Measurements from ENCODE around the gene NRAP. TPM values are rescaled to one million over a fixed set of nuclear protein-coding genes. Genes with fewer than 3 reads are reported as not detected.

NRAP gene
- total RNA-seq, 1 donor from 2014 or later = not detected

GRCh38 chr10:113643183-113643582 is 20.7 kb downstream of the NRAP start:
- H3K4me1 Mint-ChIP-seq (ENCODE audit: unreplicated experiment) = peaks cover 5% of the 10 kb centered on the region
- H3K27ac Mint-ChIP-seq (ENCODE audit: unreplicated experiment) = no peak overlapping the region
- TF ChIP-seq CTCF (IDR thresholded peaks at IDR 0.05; ENCODE audit: unreplicated experiment) = no peak
- peaks cover 3% of the 10 kb centered on the region for H3K27me3 Mint-ChIP-seq (ENCODE audit: unreplicated experiment)
- DNase-seq (ENCODE audit: low spot score) = no peak
- no peak overlapping the region for H3K4me3 Mint-ChIP-seq (ENCODE audit: unreplicated experiment)
- H3K9me3 Mint-ChIP-seq (ENCODE audit: unreplicated experiment) = no peaks in the 10 kb centered on the region
- H3K36me3 Mint-ChIP-seq (ENCODE audit: low read depth, unreplicated experiment) = no peaks in the 10 kb centered on the region

GRCh38 chr10:113641702-113642101 is 22.1 kb downstream of the NRAP start:
- Mint-ChIP-seq H3K27me3 (ENCODE audit: unreplicated experiment) (no peaks in the 10 kb centered on the region), H3K9me3 (ENCODE audit: unreplicated experiment) (no peaks in the 10 kb centered on the region), H3K4me3 (ENCODE audit: unreplicated experiment) (no peak overlapping the region), H3K36me3 (ENCODE audit: low read depth, unreplicated experiment) (no peaks in the 10 kb centered on the region), H3K4me1 (ENCODE audit: unreplicated experiment) (peaks cover 5% of the 10 kb centered on the region), H3K27ac (ENCODE audit: unreplicated experiment) (no peak overlapping the region)
- no peak for DNase-seq (ENCODE audit: low spot score)
- no peak for TF ChIP-seq CTCF (IDR thresholded peaks at IDR 0.05; ENCODE audit: unreplicated experiment)

- H3K36me3 Mint-ChIP-seq (ENCODE audit: low read depth, unreplicated experiment) = no peaks in the 10 kb centered on the region
- H3K9me3 Mint-ChIP-seq (ENCODE audit: unreplicated experiment) = no peaks in the 10 kb centered on the region
- DNase-seq (ENCODE audit: low spot score) = no peak
- TF ChIP-seq CTCF (IDR thresholded peaks at IDR 0.05; ENCODE audit: unreplicated experiment) = no peak
- peaks cover 5% of the 10 kb centered on the region for H3K4me1 Mint-ChIP-seq (ENCODE audit: unreplicated experiment)
- no peaks in the 10 kb centered on the region for H3K27me3 Mint-ChIP-seq (ENCODE audit: unreplicated experiment)
- H3K4me3 Mint-ChIP-seq (ENCODE audit: unreplicated experiment) = no peak overlapping the region
- no peak overlapping the region for H3K27ac Mint-ChIP-seq (ENCODE audit: unreplicated experiment)
Observed at GRCh38 chr10:113639966-113640365, 23.9 kb downstream of the NRAP start.

GRCh38 chr10:113631684-113632367 is 32.0 kb downstream of the NRAP start:
- Mint-ChIP-seq H3K27ac (ENCODE audit: unreplicated experiment) (no peak overlapping the region), H3K4me3 (ENCODE audit: unreplicated experiment) (no peak overlapping the region), H3K27me3 (ENCODE audit: unreplicated experiment) (peaks cover 3% of the 10 kb centered on the region), H3K4me1 (ENCODE audit: unreplicated experiment) (peaks cover 3% of the 10 kb centered on the region), H3K36me3 (ENCODE audit: low read depth, unreplicated experiment) (no peaks in the 10 kb centered on the region), H3K9me3 (ENCODE audit: unreplicated experiment) (no peaks in the 10 kb centered on the region)
- no peak for TF ChIP-seq CTCF (IDR thresholded peaks at IDR 0.05; ENCODE audit: unreplicated experiment)
- DNase-seq (ENCODE audit: low spot score) = no peak

- peaks cover 3% of the 10 kb centered on the region for H3K27me3 Mint-ChIP-seq (ENCODE audit: unreplicated experiment)
- no peak for DNase-seq (ENCODE audit: low spot score)
- H3K4me1 Mint-ChIP-seq (ENCODE audit: unreplicated experiment) = peaks cover 3% of the 10 kb centered on the region
- H3K36me3 Mint-ChIP-seq (ENCODE audit: low read depth, unreplicated experiment) = no peaks in the 10 kb centered on the region
- no peak for TF ChIP-seq CTCF (IDR thresholded peaks at IDR 0.05; ENCODE audit: unreplicated experiment)
- H3K27ac Mint-ChIP-seq (ENCODE audit: unreplicated experiment) = no peak overlapping the region
- H3K9me3 Mint-ChIP-seq (ENCODE audit: unreplicated experiment) = no peaks in the 10 kb centered on the region
- no peak overlapping the region for H3K4me3 Mint-ChIP-seq (ENCODE audit: unreplicated experiment)
Observed at GRCh38 chr10:113630929-113631533, 32.8 kb downstream of the NRAP start.
